GM12801 (cell line): ENCODE data around the gene GFM2.

ENCODE experiments used
- TF ChIP-seq, protein P1 (sequence below): IDR thresholded peaks from one replicate; pipeline ENCODE4 v1.5.1; 2011; ENCODE audit warnings: control low read depth; ENCODE audit not compliant: insufficient read length; ENCODE audit errors: extremely low read depth

The GFM2 gene

DNA sequence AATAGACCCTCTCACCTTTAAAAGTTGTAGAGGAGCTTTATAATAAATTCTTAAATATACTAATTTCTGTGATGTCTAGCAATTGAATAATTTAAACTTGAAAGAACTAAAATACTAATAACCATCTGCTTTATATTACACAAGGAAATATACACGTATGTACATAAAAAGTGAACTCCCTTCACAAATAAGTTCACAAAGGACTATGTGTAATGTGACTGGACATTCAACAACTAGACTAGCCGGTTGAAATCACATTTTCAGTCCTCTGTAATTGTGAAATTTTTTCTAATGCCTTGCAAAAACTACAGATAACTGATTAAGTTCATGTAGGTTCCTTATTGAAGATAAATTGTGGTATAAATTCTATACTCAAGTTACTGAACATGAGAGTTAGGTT, 11.7 kb upstream of the GFM2 start:
- TF ChIP-seq, protein P1, sequence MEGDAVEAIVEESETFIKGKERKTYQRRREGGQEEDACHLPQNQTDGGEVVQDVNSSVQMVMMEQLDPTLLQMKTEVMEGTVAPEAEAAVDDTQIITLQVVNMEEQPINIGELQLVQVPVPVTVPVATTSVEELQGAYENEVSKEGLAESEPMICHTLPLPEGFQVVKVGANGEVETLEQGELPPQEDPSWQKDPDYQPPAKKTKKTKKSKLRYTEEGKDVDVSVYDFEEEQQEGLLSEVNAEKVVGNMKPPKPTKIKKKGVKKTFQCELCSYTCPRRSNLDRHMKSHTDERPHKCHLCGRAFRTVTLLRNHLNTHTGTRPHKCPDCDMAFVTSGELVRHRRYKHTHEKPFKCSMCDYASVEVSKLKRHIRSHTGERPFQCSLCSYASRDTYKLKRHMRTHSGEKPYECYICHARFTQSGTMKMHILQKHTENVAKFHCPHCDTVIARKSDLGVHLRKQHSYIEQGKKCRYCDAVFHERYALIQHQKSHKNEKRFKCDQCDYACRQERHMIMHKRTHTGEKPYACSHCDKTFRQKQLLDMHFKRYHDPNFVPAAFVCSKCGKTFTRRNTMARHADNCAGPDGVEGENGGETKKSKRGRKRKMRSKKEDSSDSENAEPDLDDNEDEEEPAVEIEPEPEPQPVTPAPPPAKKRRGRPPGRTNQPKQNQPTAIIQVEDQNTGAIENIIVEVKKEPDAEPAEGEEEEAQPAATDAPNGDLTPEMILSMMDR = no peak

DNA sequence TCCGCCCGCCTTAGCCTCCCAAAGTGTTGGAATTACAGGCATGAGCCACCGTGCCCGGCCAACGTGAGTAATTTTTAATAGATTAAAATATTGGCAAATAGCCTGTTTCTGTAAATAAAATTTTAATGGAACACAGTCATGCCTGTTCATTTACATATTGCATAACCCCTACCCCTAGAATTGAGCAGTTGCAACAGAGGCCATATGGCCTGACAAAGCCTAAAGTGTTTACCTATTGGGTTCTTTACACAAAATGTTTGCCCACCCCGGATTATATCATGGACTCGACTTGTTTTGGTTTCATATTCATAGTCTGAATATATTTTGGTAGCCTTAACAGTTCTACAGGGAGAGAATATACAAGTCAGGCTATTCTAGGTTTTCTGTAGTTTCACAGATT, 5.4 kb upstream of the GFM2 start:
- TF ChIP-seq, protein P1 = no peak

DNA sequence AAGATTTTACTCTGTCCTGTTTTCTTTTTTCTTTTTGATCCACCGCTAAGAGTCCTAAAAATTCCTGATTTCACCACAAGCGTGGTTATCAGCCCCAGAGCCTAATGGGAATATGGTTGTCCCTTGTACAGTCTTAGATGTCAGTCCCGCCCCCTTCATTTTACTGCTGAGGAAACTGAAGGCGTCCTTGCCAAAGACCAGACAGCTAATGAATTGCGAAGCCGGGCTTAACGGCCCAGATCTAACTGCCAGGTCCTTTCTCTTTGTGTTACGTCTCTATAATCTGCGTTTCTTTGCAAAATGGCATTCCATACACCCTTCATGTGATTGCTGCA, 629 bp upstream of the GFM2 start:
- TF ChIP-seq, protein P1 = no peak

DNA sequence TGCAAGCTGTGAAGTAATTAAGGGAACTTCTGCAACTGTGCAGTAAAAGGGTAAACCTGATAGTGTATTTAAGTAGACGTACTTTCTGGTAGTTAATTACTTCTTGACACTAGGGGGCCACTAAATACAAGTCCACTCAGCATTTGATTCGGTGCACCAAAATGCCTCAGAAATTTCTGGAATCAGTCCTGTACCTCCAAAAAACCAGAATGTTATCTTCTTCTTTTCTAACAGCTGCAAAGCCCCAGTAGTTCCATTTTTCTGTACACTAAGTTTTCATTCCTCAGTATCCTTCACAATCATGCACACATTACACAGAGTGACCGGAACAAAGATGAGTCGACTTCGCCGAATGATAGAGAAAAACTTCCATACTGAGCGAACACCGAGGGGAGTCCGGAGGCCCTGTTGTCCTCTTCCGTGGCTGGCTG, 484 bp downstream of the GFM2 start:
- TF ChIP-seq, protein P1 = no peak

DNA sequence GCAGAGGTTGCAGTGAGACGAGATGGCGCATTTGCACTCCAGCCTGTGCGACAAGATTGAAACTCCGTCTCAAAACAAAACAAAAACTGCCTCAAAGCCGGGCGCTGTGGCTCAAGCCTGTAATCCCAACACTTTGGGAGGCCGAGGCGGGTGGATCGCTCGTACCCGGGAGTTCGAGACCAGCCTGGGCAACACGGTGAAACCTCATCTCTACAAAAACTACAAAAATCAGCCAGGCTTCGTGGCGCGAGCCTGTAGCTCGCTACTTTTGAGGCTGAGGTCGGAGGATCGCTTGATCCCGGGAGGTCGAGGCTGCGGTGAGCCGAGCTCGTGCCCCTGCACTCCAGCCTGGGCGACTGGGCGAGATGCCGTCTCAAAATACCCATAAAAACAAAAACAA, 988 bp downstream of the GFM2 start:
- TF ChIP-seq, protein P1 = no peak

DNA sequence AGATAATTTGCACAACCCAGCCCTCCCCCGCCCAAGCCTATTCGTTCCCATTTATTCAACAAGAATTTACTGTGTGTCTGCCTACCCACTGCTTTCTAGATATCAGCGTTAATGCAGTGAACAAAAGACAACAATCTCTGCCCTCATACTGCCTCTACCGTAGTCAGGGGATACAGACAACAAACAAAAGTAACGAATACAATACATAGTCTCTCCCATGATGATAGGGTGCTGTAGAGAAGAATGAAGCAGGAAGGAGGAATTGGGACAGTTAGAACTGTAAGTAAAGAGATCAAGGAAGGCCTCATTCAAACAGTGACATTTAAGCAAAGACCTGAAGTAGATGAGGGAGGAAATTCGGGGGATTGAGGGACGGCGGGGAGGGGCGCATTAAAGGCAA, 1.7 kb downstream of the GFM2 start:
- TF ChIP-seq, protein P1 = no peak

DNA sequence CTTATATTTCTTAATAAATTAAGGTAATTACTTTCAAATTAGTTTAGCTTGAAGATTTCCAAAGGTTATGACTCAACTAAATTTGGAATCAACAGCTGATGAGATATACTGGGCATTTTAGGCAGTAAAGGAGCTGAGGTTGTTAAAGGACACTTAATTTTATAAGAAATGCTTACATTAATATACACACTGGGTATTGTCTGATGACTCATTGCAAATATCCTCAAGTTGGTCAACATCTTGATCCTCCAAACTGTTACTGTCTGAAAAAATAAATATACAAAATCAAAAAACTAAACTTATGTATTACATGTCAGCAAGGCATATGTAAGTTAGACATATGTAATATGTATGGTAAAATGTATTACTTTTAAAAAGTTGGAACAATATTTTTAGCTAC, 3.4 kb downstream of the GFM2 start:
- TF ChIP-seq, protein P1 = no peak

DNA sequence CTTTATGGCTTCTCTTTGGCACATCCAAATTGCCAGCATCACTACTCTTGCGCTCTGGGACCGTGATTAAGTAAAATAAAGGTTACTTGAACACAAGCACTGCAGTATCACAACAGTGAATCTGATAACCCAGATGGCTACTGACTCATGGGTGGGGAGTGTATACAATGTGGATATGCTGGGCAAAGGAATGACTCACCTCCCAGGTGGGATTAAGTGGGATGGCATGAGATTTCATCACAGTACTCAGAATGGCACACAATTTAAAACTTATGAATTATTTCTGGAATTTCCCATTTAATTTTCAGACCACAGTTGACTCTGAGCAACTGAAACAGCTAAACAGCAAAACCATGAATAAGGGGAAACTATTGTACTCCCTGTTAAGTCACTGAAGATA, 4.3 kb downstream of the GFM2 start:
- TF ChIP-seq, protein P1 = no peak
